Midbrain (tissue), 1 donor: Measurements from ENCODE around the gene IQCC.

Experiments
- DNase-seq: peaks from one replicate; lab custom pipeline; 2025; lab: John Stamatoyannopoulos, UW

IQCC gene

DNA sequence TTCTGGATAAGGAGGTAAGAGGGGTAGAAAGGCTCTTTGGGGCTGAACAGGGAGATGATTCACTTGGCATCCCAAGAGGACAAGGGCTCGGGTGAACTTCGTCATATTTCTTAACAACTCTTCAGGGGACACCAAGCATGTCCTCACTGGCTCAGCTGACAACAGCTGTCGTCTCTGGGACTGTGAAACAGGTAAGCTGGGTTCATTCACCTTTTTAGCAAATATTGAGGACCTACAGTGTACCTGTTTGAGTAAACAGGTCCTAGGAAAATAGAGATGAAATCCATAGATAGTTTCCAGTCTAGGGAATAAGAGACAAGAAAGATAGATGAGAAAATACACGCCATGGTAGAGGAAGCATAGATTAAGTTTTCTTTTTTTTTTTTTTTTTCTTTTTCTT lies 18.8 kb downstream of the IQCC start:
- no peak for DNase-seq

DNA sequence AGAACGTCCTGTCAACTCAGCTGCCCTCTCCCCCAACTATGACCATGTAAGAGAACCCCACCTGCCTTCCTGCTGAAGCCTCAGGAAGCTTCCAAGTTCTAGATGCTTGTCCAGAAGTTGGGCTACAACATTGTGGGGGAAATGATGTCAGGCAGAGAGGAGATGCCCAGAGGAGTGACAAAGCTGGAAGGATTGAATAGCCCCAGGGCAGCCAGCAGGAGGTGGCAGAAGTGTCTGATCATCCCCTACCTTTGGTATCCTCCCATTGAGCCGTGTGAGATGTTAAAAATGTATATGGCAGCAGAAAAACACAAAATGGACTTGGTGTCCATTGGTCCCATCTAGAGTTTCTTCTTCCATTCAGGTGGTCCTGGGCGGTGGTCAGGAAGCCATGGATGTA lies 23.3 kb downstream of the IQCC start:
- no peak for DNase-seq

DNA sequence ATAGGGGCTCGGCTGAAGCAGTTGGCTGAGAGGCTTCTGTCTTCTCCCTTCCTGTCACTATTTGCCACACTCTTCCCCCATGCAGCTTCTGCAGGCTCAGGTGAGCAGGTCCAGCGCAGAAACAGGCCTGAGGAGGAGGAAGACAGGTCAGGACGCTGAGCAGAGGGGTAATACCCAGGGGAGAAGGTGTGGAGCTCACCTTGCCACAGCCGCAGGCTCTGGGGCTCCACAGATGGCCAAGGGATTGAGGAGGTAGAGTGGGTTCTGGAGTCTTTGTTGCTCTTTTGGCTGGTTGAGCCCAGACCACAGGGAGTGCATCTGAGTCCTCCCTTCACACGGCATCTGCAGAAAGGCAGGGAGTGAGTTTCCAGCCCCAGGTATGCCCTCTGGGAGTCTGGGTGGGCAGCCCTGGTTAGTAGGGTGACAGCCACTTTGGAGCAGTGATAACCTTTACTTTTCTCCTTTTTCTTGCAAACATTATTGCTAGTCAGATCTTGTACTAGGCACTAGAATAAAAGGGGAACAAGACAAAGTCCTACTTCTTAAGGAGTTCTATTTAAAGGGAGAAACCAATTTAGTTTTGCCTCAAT lies 26.5 kb downstream of the IQCC start:
- no peak for DNase-seq

DNA sequence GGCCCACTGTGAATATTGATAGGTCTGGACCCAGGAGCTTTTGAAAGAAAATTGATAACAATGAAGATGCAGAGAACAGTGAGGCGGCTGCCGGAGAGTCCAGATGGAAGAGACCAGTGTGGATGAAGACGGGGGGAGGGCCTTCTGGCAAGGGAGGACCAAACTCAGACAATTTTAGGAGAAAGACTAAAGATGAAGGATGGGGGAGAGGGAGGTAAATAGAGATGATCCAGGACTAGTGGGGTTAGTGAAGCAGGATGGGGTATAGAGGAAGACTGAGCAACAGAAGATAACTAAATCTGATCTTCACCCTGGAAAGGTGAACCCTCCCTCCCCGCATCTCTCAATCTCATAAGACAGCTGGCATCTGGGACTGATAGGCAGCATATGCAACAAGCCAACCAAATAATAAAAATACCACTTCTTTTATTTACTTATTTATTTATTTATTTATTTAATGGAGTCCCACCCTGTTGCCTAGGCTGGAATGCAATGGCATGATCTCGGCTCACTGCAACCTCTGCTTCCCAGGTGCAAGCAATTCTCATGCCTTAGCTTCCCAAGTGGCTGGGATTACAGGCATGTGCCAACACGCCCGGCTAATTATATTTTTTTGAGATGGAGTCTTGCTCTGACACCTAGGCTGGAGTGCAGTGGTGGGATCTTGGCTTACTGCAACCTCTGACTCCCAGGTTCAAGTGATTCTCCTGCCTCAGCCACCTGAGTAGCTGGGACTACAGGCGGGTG lies 27.3 kb downstream of the IQCC start:
- DNase-seq, result no peak

DNA sequence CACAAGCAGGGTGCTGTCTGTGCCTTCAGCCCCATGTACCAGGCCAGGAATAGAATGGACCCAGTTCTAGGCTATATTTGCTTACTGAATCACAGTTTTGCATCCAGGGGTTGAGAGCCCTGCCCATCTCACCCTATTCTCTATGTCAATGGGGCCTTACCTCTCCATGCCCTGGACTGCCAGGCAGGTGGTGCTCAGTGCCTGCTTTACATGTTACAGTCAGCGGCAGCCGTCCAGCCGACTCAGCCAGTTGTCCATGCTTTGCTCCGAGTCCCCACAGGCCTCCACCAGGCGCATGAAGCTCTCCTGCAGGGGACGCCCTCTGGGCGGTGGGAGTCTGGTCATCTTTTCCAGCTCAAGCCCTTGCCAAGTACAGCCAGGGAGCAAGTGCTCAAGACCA lies 29.3 kb downstream of the IQCC start:
- DNase-seq, result no peak

DNA sequence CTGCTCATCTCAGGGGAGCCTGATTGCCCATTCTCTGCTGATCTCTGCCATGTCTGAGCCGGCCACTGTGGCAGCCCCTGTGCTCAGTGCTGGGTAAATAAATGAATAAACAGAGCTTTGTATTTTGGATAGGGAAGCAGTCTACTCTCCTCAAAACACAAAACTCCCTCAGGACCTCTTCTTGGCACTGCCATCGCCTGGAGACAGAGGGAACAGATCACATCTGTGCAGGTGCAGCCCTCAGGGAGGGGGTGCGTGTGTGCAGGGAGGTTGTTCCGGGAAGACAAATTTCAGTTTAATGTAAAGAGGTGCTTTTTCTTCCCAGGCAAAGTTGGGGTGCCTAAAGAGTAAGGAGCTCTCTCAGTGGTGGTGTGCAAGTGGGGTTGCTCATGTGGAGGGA lies 33.9 kb downstream of the IQCC start:
- DNase-seq, result no peak

DNA sequence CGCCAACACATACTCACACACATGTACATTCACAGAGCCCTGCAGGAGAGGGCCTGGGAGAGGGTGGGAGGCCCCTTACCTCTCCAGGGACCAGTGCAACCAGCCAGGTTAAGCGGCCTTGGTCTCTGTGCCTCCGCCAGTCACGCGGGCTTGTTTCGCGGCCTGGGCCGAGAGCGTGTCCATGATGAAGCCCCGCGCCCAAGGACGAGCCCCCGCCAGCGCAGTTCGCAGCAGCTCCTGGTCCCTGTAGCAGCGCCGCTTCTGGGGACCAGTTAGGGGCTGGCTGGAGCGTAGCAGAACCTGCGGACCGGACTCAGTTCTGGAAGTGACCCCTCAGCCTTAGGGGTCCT lies 34.3 kb downstream of the IQCC start:
- no peak for DNase-seq

DNA sequence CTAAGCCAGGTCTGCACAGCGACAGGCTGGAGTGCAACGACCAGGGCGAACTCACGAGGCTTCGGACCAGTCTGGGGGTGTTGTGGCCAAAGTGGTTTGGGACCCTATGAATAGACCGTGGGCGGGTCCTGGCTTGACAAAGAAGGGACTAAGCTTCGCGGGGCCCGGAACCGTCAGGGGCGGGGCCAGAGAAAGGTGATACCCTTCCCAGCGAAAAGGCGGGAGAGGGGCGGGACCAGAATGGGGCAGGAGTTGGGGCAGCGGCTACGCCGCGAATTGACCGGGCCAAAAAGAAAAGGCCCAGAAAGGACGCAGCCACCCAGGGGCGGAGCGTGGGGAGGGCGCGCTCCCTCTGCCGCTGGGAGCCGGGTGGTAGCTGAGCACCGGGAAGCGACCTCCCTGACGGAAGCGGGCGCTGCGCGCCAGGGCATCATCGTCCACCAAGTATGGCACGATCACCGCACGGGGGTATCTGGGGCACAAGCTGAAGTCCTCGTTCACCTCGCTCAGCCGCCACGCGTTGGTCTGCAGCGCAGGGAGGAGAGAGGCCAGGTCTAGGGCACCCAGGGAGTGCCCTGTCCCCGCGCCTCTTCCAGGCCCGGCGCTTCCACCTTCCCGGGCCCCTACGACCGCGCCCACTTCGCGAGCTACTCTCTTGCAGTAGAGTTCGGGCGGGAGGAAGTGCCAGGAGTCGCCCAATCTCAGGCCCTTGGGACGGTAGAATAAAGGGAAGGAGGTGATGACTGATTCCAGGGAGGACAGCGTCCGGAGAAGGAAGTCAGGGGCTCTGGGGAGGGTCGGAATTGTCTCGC lies 34.9 kb downstream of the IQCC start:
- DNase-seq, result peak; percentile 56

DNA sequence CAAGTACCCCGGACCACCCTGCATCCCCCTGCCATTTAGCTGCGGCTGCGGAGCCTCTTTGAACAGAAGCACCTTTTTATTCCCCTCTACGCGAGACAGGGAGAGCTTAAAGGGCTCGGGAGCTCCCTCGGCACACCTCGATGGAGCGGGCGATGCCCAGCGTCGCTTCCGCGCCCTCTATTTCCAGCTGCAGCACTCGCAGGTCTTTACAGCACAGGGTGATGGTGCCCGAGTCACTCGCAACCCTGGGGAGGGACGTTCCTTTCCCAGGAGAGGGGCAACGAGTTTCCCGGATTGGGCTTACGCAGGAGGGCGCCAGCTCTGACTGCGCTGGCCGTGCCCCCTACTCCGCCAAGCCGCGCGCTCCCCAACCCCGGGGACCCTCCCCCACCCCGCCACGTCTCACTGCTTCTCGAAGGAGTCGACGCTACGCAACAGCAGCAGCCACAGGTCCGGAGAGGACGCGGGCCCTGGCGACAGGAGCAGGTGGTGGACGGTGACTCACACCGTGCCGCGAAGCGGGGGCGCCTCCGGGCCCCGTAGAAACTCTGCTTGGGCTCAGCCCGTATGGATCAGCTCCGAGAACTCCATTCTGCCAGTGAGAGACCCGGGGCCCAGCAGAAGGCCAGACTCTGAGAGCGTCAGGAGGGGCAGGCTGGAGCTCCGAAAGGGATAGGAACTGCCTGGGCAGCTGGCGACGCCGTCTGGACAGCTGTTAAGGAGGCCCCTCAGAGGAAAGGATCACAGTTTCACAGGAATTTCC lies 35.7 kb downstream of the IQCC start:
- DNase-seq, result peak; percentile 43

DNA sequence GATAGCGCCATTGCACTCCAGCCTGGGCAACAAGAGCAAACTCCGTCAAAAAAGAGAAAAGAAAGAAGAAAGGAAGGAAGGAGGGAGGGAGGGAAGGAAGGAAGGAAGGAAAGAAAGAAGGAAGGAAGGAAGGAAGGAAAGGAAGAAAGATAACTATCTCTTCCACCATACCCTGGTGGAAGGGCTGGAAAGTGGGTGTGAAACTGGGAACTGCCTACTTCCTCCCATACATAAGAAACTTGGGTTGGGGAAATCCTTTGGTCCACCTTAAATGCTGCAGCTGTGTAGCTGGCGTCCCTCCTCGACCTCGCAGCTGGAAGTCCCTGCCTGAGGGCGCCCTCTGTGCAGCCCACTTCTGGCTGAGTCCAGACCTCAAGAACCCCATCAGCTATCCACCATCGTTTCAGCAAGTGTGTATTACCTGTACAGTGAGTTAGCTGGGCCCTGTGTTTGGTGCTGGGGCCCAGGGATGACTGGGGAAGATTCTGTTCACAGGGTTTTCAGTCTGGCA lies 36.9 kb downstream of the IQCC start:
- peak; percentile 55 for DNase-seq

DNA sequence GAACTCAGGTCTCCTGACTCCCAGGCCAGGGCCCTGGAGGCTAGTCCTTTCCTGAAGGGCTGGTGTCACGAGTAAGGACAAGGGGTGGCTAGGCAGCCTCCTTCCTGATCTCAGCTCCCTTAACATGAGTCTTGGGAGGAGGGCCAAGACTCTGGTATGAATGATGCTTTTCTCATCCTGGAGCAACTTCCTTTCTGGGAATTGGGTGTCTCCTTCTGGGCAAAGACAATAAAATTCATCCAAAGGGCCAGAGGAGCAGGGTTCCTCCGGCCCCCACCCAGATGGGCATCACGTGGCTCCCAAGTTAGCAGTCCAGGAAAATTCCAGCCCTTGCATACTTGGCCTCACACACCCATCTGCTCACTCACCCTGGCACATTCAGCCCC lies 41.4 kb downstream of the IQCC start, which contains the start of gene FAM167B:
TSS of gene FAM167B (plus strand) at position 335 of the 386 bp plus-strand sequence. CDS start 200 bp downstream, outside the sequence.
- no peak for DNase-seq

DNA sequence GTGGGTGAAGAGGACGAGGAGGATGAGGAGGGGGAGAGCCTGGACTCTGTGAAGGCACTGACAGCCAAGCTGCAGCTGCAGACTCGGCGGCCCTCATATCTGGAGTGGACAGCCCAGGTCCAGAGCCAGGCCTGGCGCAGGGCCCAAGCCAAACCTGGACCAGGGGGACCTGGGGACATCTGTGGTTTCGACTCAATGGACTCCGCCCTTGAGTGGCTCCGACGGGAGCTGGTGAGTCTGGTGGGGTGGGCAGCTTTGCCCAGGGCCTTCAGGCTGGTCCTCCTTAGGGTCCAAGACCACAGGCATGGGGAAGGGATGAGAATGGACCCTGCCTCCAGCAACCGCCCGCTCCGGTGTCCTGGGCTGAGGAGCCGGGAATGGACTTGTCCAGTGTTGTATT lies 42.0 kb downstream of the IQCC start:
- DNase-seq, result no peak

DNA sequence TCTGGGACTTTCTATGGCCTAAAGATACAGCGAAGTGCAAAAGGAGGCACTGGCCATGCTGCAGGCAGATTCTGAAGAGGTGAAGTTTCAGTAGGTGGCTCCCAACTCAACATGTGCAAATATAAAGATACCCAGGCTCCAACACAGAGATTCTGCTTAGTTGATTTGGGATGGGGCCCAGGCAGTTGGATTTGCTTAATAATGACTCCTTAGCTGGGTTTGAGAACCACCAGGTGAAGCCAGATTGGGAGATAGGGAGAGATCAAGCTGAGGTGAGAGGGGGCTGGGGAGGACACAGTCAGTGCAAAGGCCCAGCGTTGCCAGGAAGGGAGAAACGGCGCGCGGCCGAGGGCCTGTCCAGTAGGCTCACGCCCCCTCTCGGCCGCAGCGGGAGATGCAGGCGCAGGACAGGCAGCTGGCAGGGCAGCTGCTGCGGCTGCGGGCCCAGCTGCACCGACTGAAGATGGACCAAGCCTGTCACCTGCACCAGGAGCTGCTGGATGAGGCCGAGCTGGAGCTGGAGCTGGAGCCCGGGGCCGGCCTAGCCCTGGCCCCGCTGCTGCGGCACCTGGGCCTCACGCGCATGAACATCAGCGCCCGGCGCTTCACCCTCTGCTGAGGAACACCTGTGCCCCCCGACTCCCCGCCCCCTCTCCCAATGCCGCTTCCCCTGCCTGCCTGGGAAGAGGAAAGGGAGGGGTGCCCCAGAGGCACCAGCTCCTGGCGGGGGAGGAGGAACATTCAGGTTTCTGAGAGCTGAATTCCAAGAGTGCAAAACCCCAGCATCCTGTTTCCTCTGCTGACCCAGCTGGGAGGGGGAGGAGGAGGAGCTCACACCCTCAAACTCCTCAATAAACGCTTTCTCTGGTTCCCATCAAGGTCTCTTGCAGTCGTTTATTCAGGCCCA lies 42.8 kb downstream of the IQCC start:
- DNase-seq, result no peak

DNA sequence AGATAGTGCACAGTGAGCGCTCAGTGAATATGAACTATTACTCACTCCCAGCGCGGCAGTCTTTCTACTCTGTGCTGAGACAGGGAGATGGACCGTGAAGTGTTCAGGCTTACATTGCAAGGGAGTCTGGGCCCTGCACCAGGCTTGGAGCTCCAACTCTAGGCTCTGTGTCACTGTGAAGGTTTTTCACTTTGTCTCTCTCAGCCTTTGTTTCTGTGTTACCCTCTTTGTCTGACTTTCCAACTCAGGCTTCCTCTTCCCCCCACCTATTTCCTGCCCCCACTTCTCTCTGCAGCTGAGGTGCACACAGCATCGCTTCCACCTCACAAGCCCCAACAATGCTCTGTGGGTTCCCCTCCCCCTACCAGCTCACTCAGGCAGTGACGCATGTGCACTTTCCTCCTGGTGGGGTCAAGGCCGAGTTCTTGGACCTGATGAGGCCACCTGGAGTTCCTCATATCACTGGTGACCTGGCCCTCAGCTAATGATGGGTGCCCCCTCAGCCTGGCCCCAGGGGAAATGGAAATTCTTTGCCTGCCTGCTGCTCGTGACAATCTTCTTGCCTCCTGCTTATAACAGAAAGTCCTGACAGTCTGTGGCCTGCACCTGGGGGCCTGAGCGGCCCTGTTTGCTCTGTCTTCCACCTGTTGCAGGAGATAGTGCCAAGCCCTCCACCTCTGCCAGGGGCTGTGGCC lies 44.5 kb downstream of the IQCC start:
- DNase-seq, result no peak

DNA sequence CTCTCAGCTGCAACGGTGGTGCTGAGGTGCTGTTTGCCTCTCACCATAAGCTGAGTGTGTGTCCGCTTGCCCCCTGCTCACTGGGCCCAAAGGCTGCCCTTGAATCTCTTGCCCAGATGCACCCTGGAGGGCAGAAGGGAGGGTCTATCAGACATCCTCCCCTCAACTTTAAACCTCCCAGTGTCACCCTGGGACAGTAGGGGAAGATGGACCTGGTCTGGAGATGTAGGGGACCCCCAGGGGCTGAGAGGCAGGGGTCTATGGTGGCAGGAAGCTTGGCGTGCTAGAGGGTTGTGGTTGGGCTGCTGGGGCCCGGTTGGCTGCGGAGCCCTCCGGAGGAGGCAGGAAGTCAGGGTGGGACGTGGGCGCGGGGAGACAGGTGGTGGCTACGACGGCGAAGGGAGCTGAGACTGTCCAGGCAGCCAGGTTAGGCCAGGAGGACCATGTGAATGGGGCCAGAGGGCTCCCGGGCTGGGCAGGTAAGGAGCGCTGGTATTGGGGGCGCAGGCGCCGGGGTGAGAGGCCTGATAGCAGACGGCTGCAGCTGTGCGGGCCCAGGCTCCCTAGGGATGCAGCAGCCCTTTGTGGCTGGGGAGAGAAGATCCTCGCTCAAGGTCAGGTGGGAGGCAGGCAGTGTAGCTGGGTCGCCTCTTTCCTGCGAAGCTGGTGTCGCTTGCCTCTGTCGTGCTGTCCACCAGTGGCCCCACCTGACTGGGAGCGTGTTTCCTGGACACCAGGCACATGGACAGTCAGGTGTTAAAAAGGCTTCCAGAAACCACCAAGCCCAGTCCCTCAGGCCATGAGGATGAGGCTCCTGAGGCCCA lies 45.6 kb downstream of the IQCC start, which contains the start of gene LCK:
TSS of gene LCK (plus strand) at position 373 of the 824 bp plus-strand sequence. CDS start 23,065 bp downstream, outside the sequence.
- DNase-seq, result no peak

DNA sequence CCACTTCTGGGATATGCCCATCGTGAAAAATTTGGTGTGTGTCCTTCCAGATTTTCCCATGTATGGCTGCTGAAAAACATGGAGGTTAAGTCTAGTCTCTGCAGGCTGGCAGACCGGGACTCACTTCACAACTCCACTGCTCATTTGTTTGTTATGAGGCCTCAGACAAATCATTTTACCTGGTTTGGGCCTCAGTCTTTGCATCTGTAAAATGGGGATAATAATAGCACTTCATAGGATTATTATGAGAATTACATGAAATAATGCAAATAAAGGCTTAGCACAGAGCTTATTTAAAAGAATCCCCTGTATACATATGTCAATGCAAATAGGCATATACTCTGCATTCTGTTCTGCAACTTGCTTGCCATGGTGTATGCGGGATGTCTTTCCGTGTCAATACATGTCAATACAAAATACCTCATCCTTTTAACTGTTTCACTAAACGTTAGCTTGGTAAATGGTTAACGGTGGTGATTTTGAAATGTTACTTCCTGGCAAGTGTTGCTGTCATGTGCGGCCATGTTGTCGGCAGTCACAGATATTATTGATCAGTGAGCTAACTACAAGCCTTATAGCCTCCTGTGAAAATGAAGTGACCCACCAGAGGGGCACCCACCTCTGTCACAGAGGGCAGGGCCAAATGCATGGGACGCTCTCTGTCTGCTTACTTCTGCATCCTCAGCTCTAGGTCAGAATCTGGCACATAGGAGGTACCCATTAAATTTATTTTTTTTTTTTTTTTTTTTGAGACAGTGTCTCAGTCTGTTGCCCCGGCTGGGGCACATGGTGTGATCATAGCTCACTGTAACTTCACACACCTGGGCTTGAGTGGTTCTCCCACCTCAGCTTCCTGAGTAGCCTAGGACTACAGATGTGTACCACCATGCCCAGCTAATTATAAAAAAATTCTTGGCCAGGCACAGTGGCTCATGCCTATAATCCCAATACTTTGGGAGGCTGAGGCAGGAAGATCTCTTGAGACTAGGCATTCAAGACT lies 49.9 kb downstream of the IQCC start:
- no peak for DNase-seq

DNA sequence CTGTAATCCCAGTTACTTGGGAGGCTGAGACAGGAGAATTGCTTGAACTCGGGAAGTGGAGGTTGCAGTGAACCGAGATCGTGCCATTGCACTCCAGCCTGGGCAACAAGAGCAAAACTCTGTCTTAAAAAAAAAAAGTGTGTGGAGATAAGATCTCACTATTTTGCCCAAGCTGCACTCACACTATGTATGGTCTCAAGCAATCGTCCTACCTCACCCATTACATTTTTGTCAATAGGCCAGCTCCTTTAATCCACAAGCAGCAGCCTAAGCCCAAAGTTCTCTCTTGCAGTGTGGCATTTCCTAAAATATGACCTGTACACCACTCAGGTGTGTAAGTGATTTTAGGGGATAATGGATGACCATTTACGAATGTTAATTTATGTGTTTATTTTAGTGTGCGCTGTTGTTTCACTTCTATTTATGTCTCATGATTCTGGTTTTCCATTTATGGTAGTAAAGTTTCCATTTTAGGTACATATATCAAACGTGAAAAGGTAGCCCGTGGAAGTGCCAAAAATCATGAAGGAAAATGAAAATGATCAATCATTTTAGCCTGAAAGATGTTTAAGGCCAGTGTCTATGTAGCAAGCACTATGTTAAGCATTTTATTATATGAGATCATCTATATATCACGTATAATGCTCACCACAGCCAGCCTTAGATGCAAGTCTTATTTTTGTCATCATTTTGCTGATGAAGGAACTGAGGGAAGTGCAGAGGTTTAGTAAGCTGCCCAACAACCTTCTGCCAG lies 51.2 kb downstream of the IQCC start:
- DNase-seq, result no peak

DNA sequence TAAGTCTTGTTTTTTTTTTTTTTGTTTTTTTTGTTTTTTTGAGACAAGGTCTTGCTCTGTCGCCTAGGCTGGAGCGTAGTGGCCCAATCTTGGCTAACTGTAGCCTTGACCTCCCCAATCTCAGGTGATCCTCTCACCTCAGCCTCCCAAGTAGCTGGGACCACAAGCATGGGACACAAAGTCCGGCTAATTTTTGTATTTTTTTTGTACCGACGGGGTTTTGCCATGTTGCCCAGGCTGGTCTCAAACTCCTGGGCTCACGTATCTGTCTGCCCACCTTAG lies 51.7 kb downstream of the IQCC start:
- DNase-seq, result no peak
